Non-pigmented ciliary epithelial cell (primary cell): ENCODE results near the gene ADCY1.

Experiments used
- DNase-seq: peaks from one replicate; pipeline ENCODE4 v3.0.0-alpha.2; 2010; ENCODE audit warnings: low read depth

The ADCY1 gene

DNA sequence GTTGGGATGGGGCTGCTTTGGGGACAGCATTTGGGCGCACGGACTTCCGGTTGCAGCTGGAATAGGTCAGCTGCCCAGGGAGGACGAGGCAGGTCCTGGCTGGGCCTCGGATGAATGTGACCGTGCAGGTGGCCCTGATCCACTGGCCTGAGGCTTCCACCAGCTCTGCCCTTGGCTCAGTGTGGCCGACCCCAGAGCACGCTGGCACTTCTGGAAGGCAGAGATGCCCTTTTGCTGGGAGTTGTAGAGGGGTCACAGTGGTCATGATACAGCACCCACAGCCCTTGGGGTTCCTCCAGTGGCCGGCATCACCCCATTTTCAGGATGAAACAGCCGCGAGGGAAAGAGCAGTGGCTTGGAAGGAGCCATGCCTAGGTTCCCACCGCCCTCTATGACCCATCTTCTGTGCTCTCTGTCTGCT is 19.0 kb downstream of the ADCY1 start:
- no peak for DNase-seq

DNA sequence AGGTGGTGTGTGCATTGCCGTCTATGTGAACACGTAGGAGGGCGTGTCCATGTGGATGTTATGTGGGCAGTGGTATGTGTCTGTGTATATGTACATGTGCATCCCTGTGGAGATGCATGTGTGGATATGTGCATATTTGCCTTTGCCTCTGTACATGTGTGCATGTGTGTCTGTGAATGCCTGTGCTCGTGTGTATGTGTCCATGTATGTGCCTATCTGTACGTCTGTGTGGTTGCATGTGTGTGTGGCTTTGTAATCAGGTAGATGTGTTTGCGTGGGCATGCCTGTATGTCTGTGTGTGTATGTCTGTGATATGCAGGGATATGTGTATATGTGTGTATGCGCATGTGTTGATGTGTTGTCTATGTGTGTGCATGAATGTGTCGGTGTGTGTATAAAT is 19.7 kb downstream of the ADCY1 start:
- no peak for DNase-seq

DNA sequence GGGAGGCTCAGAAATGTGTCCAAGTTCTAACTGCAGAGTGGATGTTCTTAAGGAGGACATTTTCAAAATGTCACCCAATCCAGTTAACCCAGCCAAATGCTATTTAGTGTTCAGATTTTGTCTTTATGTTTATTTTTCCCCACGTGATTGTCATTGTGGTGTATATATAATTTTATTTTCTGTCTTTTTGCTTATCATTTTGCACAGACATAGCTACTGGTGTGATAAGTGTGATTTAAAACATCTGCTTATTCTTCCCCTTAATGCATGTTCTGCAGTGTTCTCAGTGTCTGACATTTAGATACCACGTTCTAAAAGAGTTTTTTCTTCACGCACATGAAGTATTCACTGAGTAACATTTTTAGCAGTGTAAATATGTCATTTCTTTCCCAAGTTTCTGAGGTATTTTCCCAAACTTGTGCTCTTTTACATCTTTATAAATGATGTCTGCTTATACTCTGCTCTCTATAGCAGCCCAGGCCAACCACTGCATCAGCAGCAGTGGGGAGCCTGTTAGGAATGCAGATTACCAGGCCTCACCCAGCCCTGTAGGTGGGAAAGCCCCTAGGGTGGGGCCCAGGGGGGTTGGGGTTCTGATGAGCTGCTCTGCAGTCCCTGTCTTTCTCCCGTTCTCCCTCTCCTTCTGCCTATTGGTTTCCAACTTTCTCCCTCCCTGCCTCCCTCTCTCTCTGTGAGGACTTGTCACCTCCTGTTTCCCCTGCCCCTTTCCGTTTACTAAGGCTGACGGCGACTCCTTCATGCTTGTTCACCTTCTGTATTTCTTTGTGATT is 20.8 kb downstream of the ADCY1 start:
- no peak for DNase-seq

DNA sequence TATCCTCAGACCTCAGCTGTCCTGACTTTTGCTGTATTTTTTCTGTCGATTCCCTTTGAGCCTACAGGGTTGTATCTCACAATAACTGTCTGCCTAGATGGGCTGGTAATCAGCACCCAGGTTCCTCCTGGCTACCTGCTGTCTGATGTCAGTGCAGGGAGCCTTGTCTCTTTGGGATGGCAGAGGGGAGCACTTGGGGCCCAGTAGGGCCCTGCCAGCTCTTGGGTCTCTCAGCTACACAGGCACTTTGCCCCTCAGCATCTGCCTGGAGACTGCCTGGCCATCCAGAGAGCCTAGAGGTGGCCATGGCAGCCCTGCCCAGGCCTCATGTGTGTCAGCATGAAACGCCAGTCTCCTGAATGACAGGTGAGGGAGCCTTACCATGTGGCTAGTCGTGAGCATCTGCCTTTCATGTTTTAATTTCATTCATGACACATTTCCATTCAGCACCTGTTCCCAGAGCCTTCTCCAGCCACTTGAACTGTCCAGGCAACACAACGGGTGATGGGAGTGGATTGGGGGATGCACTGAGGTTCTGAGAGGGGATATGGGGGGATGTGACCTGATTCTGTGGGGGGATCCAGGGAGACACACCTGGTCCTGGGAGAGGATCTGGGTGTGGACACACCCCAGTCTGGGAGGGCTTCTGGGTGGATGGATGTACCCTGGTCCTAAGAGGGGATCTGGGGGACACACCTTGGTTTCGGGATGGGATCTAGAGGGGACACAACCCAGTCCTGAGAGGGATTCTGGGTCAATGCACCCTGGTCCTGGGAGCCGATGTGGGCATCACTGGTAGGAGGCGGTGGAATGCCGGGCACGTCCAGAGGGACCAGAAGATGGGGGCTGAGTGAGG is 21.9 kb downstream of the ADCY1 start:
- no peak for DNase-seq

DNA sequence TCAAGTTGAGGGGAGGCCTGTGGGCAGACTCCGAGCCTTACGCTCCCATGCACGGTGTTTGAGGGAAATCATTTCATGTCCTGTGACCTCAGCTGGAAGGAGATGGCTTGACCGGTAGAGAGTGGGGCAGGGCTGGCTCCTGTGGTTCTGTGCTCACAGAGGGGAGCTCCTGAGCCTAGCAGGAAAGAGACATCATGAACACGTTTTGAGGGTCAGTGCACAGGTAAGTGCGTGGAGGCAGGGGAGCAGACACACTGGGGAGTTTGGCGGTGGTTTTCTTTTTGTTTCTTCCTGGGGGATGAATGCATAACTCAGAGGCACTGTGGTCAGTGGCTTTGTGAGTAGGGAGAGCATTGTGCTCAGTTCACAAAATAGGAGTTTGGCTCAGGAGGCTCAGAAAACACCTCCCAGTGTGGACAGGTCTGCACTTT is 22.5 kb downstream of the ADCY1 start:
- no peak for DNase-seq

DNA sequence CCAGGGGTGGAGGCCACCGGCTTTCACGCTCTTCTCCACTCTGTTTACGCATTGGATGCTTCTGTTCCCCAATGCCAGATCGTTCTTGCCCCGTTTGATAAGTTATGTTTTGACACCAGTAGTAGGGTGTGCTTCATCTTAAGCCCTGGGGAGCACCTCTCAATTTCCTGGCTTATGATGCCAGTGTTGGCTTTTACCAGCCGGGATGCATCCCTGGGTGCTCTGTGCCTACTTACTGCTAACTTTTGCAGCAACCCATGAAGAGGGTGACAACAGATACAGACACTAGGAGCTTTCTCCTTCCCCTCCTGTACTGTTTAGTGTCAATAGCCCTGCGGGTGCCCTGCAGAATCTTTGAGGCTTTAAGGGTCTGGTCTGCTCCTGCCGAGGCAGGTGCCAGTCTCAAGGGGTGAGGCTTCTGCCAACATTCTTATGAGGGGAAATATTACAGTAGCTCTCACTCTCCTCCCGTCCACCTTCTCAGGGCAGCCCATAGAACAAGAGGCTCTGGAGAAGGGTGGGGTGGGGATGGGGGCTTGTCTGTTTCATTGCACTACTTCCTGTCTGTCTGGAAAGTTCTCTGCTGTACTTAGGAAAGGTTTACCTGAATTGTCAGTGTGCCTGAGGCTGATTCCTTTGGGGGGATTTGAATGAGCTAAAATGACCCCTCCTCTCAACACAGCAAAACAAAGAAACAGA is 23.3 kb downstream of the ADCY1 start:
- DNase-seq = no peak

DNA sequence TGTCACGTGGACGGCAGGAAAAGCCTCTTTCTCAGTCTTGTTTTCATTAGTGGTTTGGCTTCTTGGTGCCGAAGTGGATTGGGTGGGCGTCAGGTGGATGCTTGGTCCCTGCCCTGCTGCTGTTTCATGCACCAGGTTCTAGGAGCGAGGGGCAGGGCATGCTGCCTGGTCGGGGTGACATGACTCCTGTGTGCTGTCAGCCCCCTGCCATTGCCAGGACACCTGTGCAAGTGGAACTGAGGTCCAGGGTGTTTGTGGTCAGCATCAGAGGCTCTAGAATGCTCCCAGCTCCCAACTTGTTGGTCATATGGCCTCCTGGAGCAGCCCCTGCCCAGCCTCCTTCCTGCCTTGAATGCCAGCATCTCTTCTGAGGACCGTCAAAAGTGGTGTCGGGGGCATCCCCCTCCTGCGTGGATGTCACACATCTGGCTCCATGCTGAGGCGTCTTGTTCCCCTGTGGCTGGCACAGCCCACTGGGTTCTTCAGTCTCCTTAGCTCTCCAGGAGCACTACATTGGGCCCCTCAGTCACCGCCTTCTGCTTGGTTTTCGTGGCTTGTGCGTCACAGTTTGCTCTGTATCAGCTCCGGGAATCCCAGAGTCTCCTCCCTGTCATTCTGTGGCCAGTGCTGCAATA is 24.8 kb downstream of the ADCY1 start:
- DNase-seq = no peak

DNA sequence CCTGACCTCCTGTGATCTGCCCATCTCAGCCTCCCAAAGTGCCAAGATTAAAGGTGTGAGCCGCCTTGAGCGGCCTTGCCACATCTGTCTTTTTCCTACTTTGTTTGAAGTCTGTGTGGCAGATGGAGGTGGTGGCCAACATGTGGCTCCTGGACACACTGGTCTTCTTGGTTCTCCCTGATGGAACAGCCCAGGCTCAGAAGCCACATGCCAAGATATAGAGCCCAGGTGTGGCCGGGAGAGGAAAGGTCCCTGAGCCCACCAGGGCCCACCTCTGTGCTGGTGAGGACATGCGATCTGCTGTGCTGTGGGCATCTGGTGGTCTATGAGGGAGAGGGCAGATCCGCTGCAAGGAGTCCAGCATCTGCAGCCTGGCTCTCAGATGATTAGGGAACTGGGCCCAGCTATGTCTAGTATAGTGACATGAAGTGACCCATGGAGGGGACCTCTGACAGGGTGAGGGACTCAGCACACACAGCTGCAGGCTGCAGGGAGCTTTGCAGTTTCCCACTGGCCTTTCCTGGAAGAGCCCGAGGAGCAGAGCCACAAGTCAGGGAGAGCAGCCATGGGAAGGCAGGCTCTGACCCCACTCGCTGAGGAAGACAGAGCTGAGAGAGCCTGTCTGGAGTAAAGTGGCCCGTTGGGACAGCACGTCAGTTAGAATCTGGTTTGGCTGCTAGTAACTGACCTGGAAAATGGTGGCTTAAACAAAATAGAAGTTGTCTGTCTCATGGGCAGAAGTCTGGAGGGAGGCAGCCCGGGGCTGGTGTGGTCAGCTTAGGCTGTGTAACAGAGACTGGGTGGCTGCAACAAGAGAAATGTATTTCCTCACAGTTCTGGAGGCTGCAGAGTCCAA is 25.9 kb downstream of the ADCY1 start:
- DNase-seq = no peak

DNA sequence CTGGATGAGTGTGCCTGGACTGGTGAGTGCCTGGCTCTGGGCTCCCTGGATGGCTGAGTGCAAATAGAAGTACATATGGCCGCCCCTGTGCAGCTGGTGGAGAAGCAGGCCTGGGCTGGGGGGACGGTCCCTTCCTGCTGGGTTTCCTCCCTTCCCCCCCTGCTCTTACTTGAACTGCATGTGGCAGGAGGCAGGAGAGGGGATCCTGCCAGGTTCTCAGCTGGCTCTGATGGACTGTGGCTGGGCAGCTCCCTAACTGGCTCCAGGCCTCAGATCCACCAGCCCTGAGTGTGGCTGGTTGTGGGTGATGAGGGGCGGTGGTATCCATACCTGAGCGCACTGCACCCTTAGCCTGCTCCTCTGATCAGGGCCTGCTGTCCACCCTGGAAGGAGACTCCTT is 26.9 kb downstream of the ADCY1 start:
- no peak for DNase-seq

DNA sequence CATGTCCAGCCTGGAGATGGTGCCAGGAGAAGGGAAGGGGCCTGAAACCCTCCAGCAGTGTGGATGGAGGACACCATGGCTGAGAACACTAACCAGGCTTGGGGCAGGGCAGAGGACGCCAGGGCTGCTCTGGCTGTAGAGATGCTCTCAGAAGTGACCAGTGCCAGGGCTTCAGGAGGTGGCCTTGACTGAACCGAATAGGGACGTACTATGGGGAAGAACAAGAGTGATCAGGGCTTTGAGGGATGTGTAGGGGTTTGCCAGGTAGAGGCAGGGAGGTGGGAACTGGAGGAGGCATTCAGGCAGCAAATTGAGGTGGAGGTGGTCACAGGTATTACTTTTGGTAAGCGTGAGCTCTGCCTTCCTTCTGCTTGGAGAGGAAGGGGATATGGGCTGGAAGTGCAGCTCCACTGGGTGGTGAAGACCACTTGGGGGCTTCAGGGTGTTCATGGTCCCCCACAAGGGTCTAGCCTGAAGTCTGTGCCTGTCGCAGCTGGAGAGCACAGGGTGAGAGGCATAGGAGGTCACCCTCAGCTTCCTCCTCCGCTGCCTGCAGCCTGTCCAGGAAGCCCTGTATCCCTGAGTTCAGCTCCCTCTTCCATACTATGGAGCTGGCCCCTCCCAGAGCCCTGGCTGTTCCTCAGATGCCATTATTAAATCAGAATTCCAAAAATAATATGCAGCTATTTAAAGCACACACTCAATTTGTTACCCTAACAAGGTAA is 27.8 kb downstream of the ADCY1 start:
- DNase-seq = no peak

DNA sequence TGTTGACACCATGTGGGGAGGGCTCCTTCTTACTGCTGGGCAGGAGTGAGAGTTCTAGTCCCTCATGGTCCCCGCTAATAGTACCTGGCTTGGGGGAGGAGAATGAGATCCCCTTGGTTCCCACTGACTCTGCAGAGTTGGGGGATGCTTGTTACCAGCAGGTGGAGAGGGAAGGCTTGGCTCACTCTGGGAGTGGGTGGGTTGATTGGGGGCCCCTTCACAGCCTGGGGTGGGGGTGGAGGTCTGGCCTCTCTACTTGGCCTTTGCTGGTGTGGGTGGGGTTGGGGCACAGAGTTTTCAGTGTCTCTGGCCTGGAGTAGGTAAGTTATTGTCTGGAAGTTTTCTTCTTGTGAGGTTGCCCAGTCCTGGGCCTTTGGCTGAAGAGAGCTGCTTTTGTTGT is 31.9 kb downstream of the ADCY1 start:
- DNase-seq = no peak

DNA sequence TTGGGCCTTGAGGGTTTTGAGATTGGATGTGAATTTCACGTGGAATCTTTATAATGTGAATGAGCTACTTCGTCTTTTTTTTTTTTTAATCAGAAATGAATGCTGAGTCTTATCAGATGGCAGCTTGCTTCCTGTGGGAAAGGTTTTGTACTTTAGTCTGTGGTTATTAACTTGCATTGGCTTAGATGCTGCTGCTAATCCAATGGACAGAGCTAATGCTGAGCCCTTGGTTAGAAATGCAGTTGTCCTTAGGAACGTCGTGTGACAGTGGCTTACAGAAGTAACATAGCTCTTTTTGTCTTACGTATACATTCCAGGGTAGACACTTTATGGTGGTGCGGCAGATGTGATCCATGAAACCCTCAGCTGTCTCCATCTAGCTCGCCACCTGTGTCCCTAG is 32.8 kb downstream of the ADCY1 start:
- no peak for DNase-seq

DNA sequence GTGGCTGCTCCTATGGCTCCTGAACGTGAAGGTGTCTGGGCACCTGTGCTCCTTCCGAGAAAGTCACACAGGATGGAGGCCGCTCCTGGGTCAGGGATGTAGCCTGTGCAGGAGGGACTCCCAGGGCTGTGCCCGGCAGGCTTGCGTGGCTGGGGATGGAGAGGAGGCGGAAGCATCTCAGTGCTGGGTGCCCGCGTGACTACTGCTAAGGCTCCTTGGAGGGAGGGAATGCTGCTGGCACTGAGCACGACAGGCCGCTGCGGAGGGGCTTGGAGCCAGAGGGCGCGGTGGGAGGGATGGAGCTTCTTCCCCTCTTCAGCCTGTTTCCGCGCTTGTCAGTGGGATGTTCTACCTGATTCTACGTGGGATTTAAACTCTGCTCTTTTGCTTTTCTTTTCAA is 35.0 kb downstream of the ADCY1 start:
- no peak for DNase-seq

DNA sequence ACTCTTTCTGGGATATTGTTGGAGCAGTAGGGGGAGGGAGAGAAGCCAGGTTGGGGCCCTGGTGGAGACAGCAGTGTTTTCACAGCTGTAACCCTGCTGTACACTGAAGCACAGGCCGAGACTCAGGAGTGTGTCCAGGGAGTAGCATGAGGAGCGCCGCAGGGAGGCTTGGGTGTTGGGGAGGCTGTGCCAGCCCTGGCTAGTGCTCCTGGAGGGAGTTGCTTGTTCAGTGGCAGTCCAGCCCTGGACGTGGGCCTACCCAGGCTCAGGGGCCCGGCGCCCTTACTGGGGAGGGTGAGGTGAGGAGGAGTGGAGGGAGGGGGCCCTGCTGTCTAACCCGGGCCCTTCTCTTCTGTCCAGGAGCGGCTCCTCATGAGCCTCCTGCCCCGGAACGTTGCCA is 35.9 kb downstream of the ADCY1 start:
- no peak for DNase-seq

DNA sequence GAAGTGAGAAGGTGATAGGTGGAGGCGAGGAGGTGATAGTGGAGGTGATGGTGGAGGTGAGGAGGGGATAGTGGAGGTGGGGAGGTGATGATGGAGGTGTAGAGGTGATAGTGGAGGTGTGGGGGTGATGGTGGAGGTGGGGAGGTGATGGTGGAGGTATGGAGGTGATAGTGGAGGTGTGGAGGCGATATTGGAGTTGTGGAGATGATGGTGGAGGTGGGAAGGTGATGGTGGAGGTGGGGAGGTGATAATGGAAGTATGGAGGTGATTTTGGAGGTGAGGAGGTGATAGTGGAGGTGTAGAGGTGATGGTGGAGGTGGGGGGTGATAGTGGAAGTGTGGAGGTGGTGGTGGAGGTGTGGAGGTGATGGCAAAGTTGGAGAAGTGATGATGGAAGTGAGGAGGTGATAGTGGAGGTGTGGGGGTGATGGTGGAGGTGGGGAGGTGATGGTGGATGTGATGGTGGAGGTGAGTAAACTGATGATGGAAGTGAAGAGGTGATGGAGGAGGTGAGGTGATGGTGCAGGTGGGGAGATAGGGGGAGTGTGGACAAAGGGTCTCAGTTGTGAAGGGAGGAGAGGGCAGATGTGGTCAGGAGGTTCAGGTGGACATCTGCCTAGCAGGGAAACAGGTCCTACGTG is 36.6 kb downstream of the ADCY1 start:
- DNase-seq = no peak

DNA sequence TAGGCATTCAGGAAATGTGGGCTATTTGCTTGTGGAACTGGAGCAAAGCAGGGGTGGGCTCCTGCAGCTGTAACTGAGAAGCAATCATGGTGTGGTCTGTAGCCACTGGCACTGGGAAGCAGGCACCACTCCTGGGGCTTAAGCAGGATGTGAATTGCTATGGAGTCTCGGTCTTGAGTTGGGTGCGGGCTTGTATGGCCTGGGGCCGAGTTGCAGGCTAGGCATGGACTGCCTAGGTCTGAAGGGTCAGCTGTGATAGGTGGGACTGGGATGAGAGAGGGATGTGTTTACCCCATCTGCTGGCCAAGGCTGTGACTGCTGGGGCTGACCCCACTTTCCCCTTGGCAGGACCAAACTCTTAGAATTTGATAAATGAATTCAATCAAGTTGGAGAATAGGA is 43.0 kb downstream of the ADCY1 start:
- DNase-seq = no peak

DNA sequence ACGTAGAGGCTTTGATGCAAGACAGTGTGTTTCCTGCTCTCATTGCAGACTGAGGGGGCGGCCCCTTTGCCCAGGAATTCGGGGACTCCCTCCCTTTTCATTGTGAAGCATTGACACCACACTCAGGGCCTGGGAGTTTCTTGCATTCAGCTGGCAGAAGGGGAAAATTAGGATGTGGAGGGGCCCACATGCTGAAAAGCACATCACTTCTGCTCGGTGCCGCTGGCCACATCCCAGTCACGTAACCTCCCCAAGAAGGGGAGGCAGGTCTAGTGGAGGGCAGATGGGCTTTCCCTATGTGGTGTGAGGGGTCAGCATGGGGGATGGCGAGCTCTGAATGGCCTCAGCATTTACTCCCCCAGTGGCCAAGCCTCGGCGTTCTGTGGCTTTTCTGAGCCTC is 47.9 kb downstream of the ADCY1 start:
- DNase-seq = no peak

DNA sequence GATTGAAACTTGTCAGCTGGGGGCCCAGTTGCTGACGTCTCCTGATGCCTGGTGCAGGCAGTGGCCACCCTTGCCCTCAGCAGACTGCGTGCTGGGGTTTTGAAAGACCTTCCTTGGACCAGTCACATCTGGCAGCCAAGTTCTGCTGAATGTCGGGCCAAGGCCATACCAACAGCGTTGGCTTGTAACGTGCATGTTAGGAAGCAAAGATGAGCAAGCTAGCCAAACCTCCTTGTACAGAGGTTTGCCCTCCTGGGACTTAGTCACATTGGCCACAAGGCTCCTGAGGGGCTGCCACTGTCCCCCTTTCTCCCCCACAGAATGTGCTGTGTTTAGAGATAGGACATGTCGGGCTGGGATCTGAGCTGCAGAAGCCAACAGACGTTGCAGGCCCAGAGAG is 49.0 kb downstream of the ADCY1 start:
- DNase-seq = no peak

DNA sequence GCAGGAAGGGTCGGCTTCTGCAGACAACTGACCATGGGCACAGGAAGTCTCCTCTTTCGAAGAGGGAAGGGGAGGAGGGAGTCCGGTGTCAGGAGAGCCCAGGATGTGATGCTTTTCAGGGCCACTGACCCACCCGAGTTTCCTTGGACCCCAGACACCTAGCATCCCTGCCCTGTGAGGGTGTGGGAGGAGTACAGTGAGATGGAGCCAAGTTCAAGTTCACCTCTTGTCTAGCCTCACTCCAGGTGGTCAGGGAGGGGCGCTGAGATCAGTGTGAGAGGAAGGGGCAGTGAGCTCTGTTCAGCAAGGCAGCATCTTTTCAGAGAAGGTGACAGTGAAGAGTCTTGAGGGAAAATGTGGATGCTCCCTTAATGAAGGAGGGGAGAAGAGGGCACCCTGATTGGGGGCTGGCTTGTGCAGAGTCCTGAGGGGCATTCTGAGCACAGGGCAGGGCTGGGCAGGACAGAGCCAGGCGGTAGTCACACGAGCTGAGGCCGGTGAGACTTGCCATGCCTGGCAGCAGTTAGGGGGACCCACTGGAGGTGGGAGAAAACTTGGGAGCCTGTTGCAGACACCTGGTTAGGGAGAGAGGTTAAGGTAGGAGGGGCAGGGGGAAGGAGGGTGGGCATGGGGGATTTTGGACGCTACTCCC is 49.7 kb downstream of the ADCY1 start:
- DNase-seq = no peak

DNA sequence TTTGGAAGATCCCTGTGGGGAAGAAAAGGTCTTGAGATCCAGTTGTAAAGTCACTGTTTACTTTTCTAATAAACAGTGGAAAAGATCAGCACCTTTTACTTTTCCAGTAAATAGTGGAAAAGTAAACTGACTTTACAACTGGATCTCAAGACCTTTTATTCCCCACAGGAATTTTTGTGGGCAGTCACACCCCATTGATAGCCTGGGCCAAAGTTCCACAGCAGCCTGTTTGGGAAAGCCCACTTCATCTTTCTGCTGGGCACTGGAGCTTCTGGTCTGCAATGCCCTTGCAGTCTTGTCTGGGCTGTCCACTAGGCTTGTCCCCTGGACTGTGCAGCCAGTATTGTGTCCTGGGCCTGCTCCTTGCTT is 50.2 kb downstream of the ADCY1 start:
- DNase-seq = no peak
